Gastroesophageal sphincter (tissue), 3 donors: ENCODE results near the gene C1orf50.

Experiments
- EP300 ChIP-seq: sonication (generic); formaldehyde crosslinking; IDR thresholded peaks from one replicate; pipeline ENCODE4 v1.6.1; 2017; ENCODE audit warnings: antibody characterized with exemption, mild to moderate bottlenecking
- POLR2A ChIP-seq, 2 donors: fragments of 450-650 bp; IDR thresholded peaks; one replicate each; pipeline ENCODE4 v1.6.1; 2017; ENCODE audit warnings: antibody characterized with exemption in 2 of 2, mild to moderate bottlenecking in 2 of 2, moderate library complexity in 1 of 2
- POLR2AphosphoS5 ChIP-seq: sonication (generic); formaldehyde crosslinking; IDR thresholded peaks from one replicate; pipeline ENCODE4 v1.6.1; 2017; ENCODE audit warnings: antibody characterized with exemption
- TF ChIP-seq, protein P1 (sequence below), 4 experiments: fragments of 200-600 bp in 2 of 4; fragments of 450-650 bp in 2 of 4; sonication (generic) in 1 of 4; IDR thresholded peaks; one replicate each; pipeline ENCODE4 v1.5.1; 2017 to 2019; ENCODE audit warnings: antibody characterized with exemption in 4 of 4, mild to moderate bottlenecking in 2 of 4, moderate library complexity in 2 of 4

- TF ChIP-seq, protein P1, sequence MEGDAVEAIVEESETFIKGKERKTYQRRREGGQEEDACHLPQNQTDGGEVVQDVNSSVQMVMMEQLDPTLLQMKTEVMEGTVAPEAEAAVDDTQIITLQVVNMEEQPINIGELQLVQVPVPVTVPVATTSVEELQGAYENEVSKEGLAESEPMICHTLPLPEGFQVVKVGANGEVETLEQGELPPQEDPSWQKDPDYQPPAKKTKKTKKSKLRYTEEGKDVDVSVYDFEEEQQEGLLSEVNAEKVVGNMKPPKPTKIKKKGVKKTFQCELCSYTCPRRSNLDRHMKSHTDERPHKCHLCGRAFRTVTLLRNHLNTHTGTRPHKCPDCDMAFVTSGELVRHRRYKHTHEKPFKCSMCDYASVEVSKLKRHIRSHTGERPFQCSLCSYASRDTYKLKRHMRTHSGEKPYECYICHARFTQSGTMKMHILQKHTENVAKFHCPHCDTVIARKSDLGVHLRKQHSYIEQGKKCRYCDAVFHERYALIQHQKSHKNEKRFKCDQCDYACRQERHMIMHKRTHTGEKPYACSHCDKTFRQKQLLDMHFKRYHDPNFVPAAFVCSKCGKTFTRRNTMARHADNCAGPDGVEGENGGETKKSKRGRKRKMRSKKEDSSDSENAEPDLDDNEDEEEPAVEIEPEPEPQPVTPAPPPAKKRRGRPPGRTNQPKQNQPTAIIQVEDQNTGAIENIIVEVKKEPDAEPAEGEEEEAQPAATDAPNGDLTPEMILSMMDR (IDR thresholded peaks at IDR 0.05) = no peak
- TF ChIP-seq POLR2A (IDR thresholded peaks at IDR 0.05) (peak; percentile 87 to 93), EP300 (no peak), POLR2AphosphoS5 (peak; percentile 96)
Measured at GRCh38 chr1:42766741-42767509, at the start of gene C1orf50, which contains the start of gene P3H1.
